Measurements from ENCODE around the gene LRRC53. TPM values are rescaled to one million over a fixed set of nuclear protein-coding genes. Genes with fewer than 3 reads are reported as not detected.

The LRRC53 gene, protein sequence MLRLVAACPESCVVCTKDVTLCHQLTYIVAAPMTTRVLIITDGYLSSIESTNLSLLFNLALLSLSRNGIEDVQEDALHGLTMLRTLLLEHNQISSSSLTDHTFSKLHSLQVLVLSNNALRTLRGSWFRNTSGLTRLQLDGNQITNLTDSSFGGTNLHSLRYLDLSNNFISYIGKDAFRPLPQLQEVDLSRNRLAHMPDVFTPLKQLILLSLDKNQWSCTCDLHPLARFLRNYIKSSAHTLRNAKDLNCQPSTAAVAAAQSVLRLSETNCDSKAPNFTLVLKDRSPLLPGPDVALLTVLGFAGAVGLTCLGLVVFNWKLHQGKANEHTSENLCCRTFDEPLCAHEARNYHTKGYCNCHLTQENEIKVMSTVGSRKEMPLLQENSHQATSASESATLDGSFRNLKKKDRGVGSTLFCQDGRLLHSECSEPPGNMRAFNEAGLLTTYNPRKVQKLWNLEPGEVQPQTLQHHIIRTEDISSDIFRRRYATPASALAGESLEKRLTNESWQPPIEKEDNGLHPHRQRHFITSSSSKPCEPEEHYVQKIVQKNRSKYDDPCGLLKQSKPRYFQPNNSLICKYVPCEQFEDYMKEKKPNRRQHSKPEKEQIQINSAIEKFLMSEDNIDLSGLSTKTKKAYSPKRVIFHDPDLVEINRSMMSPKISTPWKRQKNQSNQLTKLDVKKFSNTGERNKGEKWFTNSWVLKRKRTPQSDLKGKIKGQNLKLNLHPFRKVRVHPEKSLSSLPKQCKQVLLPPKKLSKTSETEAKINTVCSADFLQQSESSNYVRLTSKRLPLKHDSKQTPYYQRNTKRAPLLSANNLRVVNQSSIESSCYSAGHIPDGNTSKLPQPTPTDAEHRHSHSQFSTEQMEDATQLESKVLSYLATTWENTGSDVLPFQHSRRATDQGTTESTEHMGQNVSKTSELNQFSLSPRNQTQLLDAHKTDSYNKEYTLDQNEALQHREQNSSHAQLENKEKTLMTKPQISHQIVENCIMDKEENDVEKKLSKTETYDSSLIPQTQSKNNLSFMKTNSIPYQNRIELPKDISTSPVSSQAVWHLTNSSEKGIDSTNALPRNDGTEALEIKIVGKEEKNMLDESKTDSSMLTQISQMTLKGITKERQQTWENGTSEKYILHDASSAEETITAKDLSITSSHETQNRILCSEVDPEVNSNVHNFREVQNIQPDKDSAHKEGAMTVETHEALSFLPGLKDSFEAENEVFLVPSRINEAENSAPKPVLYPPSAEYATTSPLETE
- total RNA-seq: not detected
- long read RNA-seq: 0 reads

DNA sequence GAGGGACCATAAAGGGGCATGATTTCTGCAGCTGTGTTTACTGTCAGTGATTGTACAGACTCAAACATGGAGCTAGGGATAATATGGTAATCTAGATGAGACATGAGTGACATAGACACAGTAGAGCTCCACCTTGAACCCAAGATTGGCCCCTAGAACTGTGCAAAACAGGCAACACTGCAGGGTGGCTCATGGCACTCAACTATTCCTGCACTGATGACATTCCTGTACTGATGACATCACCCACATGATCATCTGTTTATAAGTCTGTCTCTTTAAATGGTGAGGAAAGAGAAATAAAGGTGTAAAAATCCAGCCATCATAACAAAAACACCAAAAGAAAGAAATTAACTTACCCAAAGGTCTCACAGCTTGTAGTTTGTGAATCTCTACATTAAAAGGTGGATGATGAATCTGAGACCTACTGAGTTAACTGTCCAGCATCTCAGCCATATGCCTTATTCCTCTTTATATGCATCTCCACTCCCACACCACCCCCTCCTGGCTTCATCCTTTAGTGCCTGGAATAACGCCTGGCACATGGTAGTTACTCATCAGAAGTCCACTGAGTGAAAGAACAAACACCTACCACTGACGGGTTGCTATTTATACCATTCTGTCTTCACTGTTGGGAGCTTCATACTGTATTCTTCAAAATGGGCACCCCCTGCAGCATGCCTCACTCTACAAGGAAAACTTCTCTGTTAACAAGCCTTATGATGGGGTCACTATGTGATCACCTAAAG, at the start of gene LRRC53:
TSS of gene LRRC53 (minus strand) at position 442 of the 746 bp plus-strand sequence. CDS start 29,262 bp downstream, outside the sequence.
- ATAC-seq (ENCODE audit: poor library complexity): peak; percentile 82
- no peak for DNase-seq
- intact Hi-C loops (cut with DNase I): no loop called here

DNA sequence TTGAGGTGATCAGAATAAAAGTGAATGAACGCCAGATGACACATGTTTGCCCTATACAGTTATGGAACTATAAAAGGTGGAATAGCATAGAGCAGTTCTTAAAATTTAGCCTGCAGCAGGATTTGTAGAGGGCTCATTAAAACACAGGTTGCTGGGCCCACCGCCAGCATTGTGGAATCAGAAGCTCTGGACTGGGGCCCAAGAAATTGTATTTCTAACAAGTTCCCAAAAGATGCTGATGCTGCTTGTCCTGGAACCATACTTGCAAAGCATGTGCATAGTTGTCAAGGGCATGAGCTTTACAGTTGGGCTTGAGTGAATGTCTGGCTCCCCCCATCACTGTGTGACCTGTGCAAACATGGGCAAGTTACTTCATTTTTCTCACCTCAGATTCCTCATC, 37.5 kb upstream of the LRRC53 start:
- no peak for ATAC-seq (ENCODE audit: poor library complexity)

DNA sequence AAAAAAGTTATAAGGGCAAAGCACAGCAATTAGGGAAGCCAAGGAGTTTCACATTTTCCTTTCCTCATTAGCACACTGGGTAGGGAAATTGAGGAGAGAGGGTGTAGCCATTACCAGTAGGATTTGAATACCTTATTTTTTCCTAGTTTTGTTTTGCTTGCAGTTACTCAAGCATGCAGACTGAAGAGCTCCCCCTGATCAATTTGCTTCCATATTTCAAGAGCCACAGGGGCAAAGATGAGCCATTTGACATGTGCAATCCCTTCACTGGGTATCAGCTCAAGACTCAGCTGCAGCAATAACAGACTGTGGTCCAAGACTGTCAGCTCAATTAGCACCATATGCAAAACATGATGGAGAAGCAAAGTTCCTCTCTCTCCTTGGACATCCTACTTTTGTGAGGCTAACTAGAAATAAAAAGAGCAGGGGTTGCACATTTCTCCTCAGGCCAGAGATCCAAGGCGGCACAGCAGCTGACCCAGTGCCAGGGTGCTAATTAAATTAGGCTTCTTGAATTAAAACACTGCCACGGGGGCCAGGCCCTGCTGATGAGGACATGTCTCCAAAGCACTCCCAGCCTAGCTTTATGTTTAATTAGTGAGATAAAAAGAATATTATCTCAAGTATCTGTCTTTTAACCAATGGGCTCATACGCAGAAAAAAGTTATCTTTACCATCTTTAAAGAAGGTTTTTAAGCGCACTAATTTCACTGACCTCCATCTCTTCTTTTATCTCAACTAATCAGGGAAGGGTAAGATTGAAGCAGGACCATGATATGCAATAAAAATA, 36.7 kb upstream of the LRRC53 start:
- DNase-seq (no peak), ATAC-seq (ENCODE audit: poor library complexity) (no peak)
- intact Hi-C loops (cut with DNase I): no loop called here

More for the DNA sequence above, 37.5 kb upstream of the LRRC53 start:
- intact Hi-C loops (cut with DNase I): no loop called here
- DNase-seq: no peak

DNA sequence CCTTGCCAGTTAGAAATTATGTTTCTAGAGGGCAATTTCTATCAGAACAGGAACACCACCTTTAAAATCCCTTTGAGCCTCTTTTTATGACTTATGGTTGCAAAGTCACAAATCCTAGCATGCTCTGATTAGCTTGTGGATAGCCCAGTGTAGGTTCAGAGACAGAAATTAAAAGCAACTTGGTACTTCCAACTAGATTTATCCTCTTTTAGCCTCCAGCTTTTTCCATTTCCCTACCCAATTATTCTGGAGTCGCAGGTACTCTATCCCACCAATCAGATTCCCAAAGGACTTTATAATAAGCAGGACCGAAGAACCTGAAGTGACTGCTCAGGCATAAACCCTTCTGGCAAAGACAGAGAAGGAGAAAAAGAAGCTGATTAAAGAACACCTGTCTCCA, 33.4 kb upstream of the LRRC53 start:
- DNase-seq (no peak), ATAC-seq (ENCODE audit: poor library complexity) (no peak)
- intact Hi-C loops (cut with DNase I): no loop called here

- DNase-seq (no peak), ATAC-seq (ENCODE audit: poor library complexity) (no peak)
- intact Hi-C loops (cut with DNase I): no loop called here
These were observed 21.8 kb upstream of the LRRC53 start for GRCh38 chr1:74534241-74534640.

GRCh38 chr1:74531796-74532195, 19.4 kb upstream of the LRRC53 start:
- ATAC-seq (ENCODE audit: poor library complexity) (no peak), DNase-seq (no peak)
- intact Hi-C loops (cut with DNase I): no loop called here

DNA sequence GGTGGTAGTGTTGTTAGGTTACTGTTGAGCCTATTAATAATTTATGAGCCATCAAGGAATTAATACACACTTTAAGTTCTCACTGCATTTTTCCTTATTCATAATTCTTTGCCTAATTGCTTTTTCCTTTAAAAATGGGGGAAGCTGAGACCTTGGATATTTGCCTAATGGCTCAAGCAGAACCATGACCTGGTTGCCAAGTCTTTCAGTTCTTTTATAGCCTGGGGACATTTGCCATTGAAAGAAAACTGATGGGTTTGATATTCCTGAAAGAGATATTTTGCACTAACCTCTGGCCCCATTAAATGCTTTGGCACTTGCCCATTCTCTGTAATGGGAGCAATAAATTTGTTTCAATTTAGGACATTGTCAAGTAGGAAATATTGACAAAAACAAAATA, 18.5 kb upstream of the LRRC53 start:
- no peak for DNase-seq
- no peak for ATAC-seq (ENCODE audit: poor library complexity)
- intact Hi-C loops (cut with DNase I): no loop called here

GRCh38 chr1:74528123-74528522, 15.7 kb upstream of the LRRC53 start:
- no peak for ATAC-seq (ENCODE audit: poor library complexity)
- intact Hi-C loops (cut with DNase I): no loop called here
- no peak for DNase-seq

DNA sequence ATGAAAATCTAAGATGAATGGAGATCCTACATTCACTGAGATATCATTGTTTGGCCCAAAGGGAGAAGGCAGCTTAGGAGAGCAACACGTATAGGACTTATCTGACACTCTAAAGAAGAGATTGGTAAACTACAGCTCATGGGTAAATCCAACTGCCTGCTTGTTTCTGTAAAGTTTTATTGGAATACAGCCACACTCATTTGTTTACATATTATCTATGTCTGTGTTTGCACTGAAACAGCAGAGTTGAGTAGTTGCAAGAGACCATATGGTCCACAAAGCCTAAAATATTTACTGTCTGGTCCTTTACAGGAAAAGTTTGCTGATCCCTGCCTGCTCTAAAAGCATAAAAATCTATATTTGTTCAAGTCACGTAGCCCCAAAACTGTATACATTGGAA, 14.3 kb upstream of the LRRC53 start:
- ATAC-seq (ENCODE audit: poor library complexity): no peak
- intact Hi-C loops (cut with DNase I): no loop called here
- DNase-seq: no peak

DNA sequence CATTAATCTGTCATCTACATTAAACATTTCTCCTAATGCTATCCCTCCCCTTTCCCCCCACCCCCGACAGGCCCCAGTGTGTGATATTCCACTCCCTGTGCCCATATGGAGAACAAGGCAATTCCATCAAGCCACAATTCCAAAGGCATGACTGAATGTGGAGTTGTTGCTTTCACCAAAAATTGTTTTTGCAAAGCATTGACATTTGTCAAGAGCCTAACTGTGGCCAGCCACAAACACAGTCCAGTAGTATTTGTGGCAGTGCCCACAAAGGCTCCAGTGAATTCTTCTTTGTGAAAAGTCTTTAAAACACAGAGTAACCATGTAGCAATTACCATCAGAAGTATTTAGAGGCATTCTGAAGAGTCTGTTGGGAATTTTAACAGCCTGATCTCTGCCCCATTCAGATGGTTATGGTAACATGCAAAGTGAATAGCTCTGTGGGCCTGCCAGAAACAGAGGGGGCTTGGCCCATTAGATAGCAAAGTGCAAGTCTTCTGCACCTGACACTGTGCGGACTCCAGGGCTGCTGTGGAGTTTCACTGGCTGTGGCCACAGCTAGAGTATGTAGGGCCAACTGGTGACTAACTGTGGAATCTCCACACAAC, 11.6 kb upstream of the LRRC53 start:
- intact Hi-C loops (cut with DNase I): no loop called here
- no peak for ATAC-seq (ENCODE audit: poor library complexity)

DNA sequence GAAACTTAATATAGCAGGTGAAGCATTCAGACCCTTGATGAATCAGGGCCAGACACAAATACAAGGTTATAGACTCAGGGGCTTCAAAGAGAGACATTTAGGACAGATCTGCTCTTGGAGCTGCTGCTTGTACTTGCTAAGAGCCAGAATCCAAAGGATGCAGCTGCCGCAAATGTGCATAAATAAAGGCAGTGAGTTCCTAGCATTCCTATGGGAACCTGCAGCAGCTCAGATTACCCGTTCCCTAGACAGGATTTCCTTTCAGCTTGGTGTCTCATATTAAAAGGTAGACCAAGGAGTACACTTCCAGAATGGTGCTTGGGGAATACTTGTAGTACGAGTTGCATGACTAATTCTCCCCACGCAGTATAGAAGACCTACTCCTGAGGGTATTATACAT, 9.7 kb upstream of the LRRC53 start:
- no peak for DNase-seq
- no peak for ATAC-seq (ENCODE audit: poor library complexity)
- intact Hi-C loops (cut with DNase I): no loop called here

More for the DNA sequence above, 11.6 kb upstream of the LRRC53 start:
- DNase-seq: no peak

DNA sequence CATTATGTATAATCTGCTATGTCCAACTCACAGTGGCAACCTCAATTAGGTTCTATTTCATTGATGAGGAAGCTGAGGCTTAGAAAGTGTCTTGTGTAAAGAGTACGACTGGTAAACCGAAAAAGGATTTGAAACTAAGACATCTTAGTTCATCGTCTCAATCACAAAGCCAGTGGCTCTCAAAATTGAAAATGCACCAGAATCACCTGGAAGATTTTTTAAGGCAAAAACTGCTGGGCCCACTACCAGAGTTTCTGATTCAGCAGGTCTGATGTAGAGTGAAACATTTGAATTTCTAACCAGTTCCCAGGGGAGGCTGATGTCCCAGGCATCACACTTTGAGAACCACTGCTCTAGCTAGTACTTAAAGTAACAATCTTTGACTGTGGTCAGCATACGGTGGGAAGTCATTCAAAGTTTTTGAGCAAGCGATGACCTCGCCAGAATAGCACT, 5.2 kb upstream of the LRRC53 start:
- intact Hi-C loops (cut with DNase I): no loop called here
- ATAC-seq (ENCODE audit: poor library complexity): no peak
- no peak for DNase-seq

DNA sequence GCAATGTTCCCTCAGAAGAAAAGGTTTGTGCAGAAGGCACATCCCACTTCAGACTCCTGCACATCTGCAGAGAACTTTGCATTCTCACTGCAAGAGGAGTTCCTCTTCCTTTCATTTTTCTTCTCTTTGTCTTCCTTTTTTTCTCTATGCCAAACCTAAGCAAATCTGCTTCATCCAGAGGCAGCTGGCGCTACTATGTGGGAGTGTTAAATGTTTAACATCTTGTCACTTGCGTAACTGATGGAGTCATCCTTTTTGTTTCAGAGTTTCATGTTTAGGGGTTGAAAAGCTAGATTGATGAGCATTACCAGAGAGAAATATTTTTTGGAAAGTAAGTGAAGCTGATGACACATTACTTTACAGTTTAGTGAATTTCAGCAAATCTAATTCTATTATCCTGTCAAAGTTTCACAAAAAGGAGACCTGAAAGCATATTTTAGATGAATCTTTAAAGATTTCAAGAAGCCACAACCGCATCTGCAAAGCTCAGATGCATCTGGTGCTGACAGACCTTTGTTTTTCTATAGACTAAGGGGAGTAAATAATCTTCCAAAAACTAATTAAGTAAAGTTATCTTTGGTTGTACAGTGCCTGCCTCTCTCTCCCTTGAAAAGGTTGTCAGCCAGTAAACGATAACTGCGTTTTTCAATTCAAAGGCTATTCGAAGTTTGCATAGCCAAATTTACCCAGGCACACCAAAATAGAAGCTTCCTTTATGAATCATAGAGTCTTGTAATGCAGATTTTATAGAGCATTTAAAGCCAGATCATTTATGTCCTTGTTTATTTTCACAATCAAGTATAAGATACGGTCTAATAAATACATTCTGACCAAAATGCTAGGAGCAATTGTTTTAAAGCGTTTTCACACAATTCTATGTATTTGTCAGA, 1.2 kb upstream of the LRRC53 start:
- intact Hi-C loops (cut with DNase I): no loop called here
- no peak for DNase-seq
- ATAC-seq (ENCODE audit: poor library complexity): no peak

DNA sequence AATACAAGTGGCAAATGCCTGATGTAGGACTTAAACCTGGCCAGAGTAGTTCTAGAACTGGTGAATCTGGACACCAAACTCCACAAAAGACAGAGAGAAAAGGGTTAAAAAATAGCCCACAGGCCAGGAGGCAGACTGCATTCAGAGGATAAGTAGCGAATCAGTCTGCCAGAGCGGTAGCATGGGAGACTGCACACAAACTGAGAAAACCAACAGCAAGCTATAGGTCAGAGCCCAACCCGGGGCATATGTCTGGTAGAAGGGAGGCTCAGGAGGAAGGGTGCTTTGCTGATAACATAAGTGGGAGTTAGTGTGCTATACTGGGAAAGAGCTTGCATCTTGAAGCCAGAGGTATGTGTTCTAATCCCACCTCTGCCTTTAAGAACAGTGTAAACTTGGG, 4.0 kb downstream of the LRRC53 start:
- intact Hi-C loops (cut with DNase I): no loop called here
- DNase-seq (no peak), ATAC-seq (ENCODE audit: poor library complexity) (no peak)

DNA sequence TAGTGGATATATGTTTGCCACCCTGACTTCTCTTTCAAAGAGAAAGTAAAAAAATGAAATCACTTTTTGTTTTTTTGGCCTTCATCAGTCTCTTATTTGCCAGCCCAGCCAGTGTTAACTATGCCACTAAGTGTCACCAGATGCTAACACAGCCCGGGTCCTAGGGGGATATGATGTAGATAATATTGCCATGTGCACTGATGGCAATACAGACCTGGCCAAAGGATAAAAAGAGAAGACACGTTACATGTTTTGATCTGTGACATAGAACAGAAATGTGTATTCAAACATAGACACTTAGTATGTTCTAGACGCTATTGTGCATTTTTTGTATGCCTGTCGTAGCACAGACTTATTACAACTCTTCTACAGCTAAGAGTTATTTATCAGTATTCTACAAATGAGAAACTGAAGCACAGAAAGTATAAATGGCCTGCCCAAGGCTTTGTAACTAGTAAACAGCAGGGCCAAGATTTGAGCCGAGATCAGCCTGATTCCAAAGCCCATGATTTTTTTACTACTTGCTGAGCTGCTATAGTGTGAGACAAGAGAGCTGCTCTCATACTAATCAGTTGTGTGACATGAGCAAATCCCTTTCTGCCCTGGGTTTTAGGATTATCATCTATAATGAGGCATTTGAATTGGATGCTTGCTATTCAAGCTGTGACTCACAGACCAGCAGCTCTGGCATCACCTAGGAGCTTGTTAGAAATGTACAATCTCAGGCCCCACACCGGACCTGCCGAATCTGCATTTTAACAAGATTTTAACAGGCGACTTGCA, 6.3 kb downstream of the LRRC53 start:
- intact Hi-C loops (cut with DNase I): no loop called here
- ATAC-seq (ENCODE audit: poor library complexity): no peak
- no peak for DNase-seq
